Brain microvascular endothelial cell (primary cell): Measurements from ENCODE around the gene ORM2.
"Not testable (repeated sequence)": the region's sequence is repeated elsewhere in the genome, so short reads cannot be mapped to it uniquely, and the experiment has no call there.

Experiments
- DNase-seq: peaks from one replicate; pipeline ENCODE4 v3.0.0-alpha.2; 2020
- H3K27ac ChIP-seq: fragments of 250-450 bp; sonication (Bioruptor Pico); 2 replicates; pipeline ENCODE4 v1.5.1; 2020; ENCODE audit warnings: mild to moderate bottlenecking, moderate library complexity
- H3K27me3 ChIP-seq: fragments of 250-450 bp; sonication (Bioruptor Pico); replicated peaks from 2 replicates; pipeline ENCODE4 v1.5.1; 2020; ENCODE audit warnings: mild to moderate bottlenecking
- H3K36me3 ChIP-seq: fragments of 250-450 bp; sonication (Bioruptor Pico); replicated peaks from 2 replicates; pipeline ENCODE4 v1.5.1; 2020; ENCODE audit warnings: mild to moderate bottlenecking
- H3K4me3 ChIP-seq: 2 replicates; pipeline ENCODE4 v1.5.1; 2011; ENCODE audit warnings: low read depth, mild to moderate bottlenecking, control low read depth, low read length, moderate library complexity
- in situ Hi-C: cut with HindIII; loops from 2 replicates; pipeline ENCODE4 v1.10.0; 2017; ENCODE audit warnings: low sequenced_read_pairs, low pct_ligation_motif_present
- TF ChIP-seq, protein P1 (sequence below): IDR thresholded peaks from 2 replicates; pipeline ENCODE4 v1.5.1; 2011; ENCODE audit warnings: low read depth, mild to moderate bottlenecking, moderate library complexity, low read length, control low read depth, inconsistent platforms; ENCODE audit errors: missing control alignments

ORM2 gene

DNA sequence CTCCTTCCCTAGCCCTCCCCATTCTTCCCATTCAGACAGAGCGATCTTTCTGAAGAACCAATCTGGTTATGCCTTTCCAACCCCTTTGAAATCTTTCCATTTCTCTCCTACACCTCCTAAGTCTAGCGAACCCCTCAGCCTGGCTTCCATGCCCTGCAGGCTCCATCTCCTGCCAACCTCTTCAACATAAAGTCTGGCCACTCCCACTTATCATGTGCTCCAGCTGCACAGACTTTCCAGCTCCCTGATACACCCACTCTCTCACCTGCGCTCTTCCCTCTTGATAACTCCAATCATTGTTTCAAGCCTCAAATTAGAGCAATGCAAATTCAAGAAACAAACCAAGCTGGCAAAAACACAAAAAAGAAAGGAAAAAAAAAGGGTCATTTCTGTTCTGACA is 10.5 kb upstream of the ORM2 start:
- Histone ChIP-seq H3K27me3 (no peaks in the 10 kb centered on the region), H3K4me3 (no peak overlapping the region), H3K36me3 (no peaks in the 10 kb centered on the region), H3K27ac (no peak overlapping the region)
- in situ Hi-C loops = no loop called here
- TF ChIP-seq, protein P1, sequence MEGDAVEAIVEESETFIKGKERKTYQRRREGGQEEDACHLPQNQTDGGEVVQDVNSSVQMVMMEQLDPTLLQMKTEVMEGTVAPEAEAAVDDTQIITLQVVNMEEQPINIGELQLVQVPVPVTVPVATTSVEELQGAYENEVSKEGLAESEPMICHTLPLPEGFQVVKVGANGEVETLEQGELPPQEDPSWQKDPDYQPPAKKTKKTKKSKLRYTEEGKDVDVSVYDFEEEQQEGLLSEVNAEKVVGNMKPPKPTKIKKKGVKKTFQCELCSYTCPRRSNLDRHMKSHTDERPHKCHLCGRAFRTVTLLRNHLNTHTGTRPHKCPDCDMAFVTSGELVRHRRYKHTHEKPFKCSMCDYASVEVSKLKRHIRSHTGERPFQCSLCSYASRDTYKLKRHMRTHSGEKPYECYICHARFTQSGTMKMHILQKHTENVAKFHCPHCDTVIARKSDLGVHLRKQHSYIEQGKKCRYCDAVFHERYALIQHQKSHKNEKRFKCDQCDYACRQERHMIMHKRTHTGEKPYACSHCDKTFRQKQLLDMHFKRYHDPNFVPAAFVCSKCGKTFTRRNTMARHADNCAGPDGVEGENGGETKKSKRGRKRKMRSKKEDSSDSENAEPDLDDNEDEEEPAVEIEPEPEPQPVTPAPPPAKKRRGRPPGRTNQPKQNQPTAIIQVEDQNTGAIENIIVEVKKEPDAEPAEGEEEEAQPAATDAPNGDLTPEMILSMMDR = no peak
- no peak for DNase-seq

DNA sequence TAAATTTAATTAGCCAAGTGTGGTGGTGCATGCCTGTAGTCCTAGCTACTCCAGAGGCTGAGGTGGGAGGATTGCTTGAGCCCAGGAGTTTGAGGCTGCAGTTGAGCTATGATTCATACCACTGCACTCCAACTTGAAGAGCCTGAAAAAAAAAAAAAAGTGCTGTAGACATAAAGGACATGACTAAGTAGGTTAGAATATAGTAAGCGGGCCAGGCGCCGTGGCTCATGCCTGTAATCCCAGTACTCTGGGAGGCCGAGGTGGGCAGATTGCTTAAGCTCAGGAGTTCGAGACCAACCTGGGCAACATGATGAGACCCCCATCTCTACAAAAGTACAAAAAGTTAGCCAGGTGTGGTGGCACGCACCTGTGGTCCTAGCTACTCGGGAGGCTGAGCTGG is 9.0 kb upstream of the ORM2 start:
- H3K4me3 ChIP-seq, in situ Hi-C loops: not testable (repeated sequence)

DNA sequence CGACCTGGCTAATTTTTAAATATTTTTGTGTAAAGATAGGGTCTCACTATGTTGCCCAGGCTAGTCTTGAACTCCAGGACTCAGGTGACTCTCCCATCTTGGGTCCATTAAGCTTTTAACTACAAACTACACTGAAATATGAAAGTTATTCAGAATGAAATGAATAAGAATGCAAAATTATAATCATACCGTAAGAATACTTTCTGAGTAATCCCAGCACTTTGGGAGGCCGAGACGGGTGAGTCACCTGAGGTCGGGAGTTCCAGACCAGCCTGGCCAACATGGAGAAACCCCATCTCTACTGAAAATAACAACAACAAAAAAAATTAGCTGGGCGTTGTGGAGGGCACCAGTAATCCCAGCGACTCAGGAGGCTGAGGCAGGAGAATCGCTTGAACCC is 7.9 kb upstream of the ORM2 start:
- DNase-seq = peak; percentile 73
- Histone ChIP-seq H3K27ac (no peak overlapping the region), H3K27me3 (no peaks in the 10 kb centered on the region), H3K36me3 (no peaks in the 10 kb centered on the region), H3K4me3 (no peak overlapping the region)
- in situ Hi-C loops = no loop called here
- TF ChIP-seq, protein P1 = no peak

More for the DNA sequence above, 9.0 kb upstream of the ORM2 start:
- H3K36me3 ChIP-seq, H3K27me3 ChIP-seq, H3K27ac ChIP-seq: not testable (repeated sequence)
- DNase-seq = peak; percentile 45

DNA sequence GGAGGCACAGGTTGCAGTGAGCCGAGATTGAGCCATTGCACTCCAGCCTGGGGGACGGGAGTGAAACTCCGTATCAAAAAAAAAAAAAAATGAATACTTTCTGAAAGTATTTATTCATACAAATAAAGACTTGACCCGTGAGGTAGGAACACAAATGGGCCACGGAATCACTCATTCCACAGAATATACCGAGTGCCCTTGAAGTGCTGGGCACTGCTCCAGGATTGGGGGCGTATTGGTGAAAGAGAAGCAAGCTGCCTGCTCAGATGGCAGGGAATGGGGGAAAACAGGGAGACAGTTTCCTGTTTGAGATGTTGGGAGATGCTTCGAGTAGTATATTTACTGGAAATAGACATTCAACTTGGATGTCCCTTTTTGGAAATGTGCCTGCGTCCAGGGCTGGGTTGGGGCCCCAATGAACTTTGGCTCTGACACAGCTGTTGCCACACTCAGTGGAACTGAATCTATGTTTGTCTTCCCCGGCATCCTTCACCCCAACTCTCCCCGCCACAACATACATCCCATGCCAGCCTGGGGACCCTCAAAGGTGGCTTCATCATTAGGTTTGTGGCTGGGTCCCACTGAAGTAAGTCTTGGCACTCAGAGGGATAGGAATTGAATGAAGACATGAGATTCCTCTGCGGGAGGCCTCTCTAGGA is 7.4 kb upstream of the ORM2 start:
- in situ Hi-C loops, H3K4me3 ChIP-seq, H3K27ac ChIP-seq, H3K36me3 ChIP-seq, DNase-seq, H3K27me3 ChIP-seq: not testable (repeated sequence)

DNA sequence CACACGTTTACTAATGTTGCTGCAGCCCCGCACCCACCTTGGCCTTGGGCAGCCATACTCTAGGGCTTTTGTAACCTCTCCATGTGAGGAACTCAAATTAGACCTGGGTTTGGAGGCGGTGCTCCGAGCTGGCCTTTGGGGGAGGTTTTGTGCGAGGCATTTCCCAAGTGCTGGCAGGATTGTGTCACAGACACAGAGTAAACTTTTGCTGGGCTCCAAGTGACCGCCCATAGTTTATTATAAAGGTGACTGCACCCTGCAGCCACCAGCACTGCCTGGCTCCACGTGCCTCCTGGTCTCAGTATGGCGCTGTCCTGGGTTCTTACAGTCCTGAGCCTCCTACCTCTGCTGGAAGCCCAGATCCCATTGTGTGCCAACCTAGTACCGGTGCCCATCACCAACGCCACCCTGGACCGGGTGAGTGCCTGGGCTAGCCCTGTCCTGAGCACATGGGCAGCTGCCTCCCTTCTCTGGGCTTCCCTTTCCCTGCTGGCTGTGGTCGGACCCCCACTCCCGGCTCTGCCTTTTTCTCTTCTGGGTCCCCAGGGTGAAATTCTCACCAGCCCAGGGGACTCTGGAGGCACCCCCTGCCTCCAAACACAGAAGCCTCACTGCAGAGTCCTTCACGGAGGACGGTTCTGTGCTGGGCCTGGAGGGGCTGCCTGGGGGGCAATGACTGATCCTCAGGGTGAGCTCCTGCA is 6.7 kb upstream of the ORM2 start, which contains the start of gene ORM1:
ORM1 (plus strand) TSS at position 268 of the 701 bp plus-strand sequence; CDS start at position 304, 36 bp downstream.
- H3K36me3 ChIP-seq, H3K27ac ChIP-seq, H3K27me3 ChIP-seq, in situ Hi-C loops, DNase-seq, H3K4me3 ChIP-seq: not testable (repeated sequence)

DNA sequence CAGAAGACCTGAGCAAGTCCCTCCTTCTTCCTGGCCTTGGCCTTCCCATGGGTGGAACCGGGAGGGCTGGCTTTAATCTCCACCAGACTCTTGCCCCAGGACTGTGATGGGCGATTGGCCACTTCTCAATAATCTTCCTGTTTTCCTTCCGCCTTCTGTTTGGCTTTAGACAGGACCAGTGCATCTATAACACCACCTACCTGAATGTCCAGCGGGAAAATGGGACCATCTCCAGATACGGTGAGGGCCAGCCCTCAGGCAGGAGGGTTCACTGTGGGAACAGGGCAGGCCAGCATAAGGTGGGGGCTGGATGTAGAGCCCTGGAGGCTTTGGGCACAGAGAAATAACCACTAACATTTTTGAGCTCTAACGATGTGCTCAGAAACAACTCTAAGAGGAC is 5.8 kb upstream of the ORM2 start:
- H3K27me3 ChIP-seq, H3K4me3 ChIP-seq, DNase-seq, in situ Hi-C loops, H3K27ac ChIP-seq, H3K36me3 ChIP-seq: not testable (repeated sequence)

DNA sequence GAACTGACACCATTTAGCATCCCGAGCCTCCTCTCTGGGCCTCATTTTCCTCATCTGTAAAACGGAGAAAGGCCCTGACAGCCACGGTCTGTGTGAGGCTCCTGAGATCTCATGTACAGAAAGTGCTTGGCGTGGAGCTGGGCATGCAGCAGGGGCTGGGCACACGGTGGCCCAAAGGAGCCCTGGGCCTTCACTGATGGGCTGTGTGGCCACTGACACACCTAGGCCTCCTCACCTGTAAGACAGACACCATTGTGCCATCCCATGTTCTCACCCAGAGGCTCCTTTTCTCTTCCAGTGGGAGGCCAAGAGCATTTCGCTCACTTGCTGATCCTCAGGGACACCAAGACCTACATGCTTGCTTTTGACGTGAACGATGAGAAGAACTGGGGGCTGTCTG is 5.2 kb upstream of the ORM2 start:
- Histone ChIP-seq H3K36me3 (no peaks in the 10 kb centered on the region), H3K27me3 (no peaks in the 10 kb centered on the region), H3K27ac (no peak overlapping the region), H3K4me3 (no peak overlapping the region)
- DNase-seq = no peak
- in situ Hi-C loops = no loop called here
- TF ChIP-seq, protein P1 = no peak

DNA sequence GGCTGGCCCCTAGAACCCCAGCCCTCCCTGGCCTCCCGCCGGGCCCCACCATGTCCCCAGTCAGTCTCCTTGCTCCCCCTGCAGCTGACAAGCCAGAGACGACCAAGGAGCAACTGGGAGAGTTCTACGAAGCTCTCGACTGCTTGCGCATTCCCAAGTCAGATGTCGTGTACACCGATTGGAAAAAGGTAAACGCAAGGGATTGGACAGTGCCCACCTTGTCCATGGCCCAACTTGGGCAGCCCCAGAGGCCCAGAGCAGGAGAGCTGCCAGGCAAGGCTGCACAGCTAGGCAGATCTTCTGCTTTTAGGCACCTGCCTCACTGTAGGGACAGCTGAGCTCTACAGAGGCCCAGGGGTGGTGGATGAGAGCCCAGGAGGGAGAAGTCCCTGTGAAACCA is 4.7 kb upstream of the ORM2 start:
- H3K27ac ChIP-seq, H3K4me3 ChIP-seq, DNase-seq, H3K36me3 ChIP-seq, in situ Hi-C loops, H3K27me3 ChIP-seq: not testable (repeated sequence)

DNA sequence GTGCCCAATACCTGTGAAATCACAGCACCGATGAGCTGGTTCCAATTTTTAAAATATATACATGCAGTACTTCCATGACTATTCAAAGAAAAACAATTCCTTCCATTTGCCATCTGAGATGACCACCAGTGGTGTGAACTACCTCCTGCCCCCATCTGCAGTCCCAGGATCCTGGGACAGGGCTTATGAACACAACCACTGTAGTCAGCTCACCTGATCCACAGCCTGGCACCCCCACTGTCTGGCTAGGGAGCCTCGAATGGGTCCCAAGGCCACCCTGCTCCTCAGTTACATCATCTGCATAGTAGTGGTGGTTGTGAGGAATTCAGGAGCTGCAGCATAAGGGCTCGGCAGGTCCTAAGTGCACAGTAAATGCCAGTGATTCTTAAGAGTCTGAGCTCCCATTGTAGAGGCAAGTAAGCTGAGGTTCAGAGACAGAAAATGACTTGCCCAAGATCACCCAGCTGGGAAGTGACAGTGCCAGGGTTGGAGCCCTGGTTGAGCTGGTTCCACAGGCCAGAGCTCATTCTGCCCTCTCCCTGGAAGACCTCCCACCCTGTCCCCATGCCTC is 3.9 kb upstream of the ORM2 start:
- in situ Hi-C loops, H3K4me3 ChIP-seq, H3K27me3 ChIP-seq, H3K27ac ChIP-seq, H3K36me3 ChIP-seq, DNase-seq: not testable (repeated sequence)
